GM18517 (cell line): ENCODE measurements around the gene GABPA.
A peak's percentile ranks its signal among the peaks of the same experiment; 100 is the strongest.

Source experiments
- ATAC-seq: cut with Tn5 transposase; IDR thresholded peaks from one replicate; pipeline ENCODE4 v1.9.1; 2021; ENCODE audit warnings: mild to moderate bottlenecking, moderate library complexity; ENCODE audit not compliant: unreplicated experiment

The GABPA gene

DNA sequence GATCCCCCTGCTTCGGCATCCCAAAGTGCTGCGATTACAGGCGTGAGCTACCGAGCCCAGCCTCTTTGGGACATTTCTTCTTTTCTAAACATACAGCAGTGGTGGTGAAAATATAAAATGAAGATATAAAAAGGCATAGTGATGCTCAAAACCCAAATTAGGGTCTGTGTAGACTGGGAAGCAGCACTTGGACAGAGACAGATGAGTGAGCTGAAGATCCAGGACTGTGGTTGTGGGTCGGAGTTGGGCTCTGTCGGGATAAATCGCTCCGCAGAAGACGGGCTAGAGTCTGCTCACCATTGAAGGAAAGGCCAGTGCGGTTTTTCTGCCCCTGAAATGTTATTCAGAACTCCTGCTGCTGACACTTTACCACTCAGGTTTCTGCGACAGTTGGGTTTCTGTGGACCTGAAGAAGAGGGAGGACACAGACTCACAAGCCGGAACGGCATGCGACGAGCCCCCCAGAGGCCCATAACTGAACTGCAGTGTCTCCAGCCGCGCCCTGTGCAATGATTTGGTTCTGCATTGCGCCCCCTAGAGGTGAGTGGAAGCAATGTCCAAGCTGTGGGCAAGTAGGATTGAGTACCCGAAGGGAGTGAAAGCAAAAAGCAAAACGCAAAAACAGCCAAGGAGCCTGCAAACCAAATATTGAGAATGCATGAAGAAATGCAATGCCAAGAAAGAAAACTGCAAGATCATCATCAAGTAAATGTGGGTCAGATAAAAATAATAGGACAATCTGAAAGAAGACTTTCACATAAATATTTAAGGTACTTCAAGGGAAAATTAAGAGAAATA, 66.6 kb downstream of the GABPA start:
- peak; percentile 99 for ATAC-seq

DNA sequence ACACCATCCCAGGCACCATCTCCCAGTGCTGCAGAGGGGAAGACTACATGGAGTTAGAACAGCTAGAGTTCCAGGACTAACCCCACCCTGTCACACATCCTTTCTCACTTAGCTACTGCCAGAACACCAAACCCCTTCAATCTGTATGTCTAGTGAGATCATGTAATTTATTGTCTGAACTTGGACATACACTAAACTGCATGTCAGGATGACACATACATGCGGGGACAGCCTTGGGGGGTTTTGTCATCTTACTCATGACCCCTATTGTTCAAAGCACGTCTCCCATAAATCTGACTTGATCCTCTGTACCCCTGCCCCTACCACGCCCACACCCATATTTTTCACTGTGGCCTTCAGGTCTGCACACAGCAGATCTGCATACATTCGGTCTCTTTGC, 71.3 kb downstream of the GABPA start:
- ATAC-seq, result no peak

DNA sequence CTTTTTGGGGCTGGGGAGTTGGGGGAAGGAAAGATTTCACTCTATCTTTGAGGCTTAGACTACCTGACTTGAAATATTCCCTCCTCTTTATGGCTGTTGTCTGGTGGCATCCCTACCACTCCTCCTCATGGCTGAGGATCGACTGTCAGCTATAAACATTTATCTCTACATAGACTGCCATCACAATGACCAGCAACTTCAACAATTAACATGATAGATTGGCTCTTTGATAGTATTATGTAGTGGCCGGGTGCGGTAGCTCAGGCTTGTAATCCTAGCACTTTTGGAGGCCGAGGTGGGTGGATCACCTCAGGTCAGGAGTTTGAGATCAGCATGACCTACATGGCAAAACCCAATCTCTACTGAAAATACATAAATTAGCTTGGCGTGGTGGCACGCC, 72.4 kb downstream of the GABPA start:
- ATAC-seq, result no peak

DNA sequence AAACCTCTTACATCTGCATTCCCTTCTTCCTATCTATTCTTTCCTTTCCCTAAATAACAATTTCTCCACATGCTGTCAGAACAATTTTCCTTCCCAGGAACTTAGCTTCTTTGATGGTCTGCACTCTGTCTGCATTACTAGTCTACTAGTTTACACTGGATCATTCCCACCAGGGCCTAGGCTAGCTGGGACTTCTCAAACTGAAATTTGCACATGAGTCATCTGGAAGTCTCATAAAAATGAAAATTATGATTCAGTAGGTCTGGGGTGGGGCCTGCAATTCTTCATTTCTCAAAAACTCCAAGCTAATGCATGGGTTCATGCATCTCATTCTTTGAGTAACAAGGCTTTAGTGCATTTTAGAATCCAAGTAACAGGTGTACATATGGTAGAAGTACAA, 74.2 kb downstream of the GABPA start:
- no peak for ATAC-seq

DNA sequence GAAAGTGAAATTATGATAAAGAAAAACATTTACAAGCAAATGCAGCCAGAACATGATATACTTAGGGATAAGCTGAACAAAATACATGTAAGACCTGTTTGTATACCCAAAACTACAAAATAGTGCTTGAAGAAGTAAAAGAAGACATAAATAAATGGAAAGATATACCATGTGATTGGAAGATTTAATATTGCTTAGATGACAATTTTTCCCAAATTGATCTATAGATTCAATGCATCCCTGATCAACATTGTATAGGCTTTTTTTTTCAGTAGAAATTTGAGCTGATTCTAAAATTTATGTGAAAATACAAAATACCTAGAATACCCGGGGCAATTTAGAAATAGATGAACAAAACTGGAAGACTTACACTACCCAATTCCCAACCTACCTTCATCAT, 76.4 kb downstream of the GABPA start:
- ATAC-seq, result no peak

DNA sequence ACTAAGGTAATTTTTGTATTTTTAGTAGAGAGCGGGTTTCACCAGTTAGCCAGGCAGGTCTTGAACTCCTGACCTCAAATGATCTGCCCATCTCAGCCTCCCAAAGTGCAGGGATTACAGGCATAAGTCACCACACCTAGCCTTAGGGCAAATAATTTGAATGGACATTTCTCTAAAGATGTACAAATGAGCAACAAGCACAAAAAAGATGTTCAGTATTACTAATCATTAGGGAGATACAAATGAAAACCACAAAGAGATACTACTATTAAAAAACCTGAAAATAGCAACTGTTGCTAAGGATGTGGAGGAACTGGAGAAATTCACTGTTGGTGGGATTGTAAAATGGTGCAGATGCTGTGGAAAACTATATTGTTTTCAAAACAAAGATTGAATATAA, 79.1 kb downstream of the GABPA start:
- no peak for ATAC-seq

DNA sequence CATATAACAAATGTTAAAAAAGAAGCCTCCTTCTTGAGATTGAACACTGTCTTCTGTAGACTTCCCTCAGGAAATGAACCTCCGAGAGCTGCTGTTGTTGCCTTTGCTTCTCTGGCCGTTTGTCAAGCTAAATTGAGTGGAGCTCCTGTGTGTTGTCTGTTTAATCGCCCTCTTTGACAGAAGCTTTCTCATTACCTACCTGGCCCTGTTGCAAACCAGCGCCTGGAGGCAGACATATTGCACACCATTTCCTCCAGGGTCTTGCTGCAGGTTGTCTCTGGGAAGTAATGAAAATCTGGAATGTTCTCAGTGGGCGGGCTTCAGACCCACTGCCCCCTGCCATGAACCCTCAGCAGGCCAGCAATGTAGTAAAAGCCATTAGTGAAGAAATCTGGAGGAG, 83.3 kb downstream of the GABPA start:
- ATAC-seq, result no peak

DNA sequence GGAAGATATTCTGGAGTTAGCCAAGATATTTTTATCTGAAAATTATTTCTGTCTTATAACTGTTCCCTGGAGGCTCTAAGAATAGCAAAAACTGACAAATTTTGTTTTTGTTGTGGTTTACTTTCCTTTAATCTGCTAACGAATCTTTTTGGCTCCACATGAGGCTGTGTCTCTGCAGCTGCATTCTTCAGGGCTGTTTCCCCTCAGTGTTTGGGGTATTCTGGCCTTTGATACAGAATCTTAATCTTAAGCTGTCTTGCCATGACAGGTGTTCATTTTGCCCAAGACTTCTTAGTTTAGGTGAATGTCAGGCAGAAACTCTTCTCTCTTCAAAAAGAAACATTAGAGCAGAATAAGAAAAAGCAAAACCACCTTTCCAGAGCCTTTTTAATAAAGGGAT, 83.8 kb downstream of the GABPA start:
- no peak for ATAC-seq
